PC-3 (cell line): Measurements from ENCODE around the gene RRH.

Experiments used
- EZH2phosphoT487 ChIP-seq: fragments of 300-600 bp; sonication (generic); IDR thresholded peaks from 2 replicates; pipeline ENCODE4 v1.6.1; 2018; ENCODE audit warnings: mild to moderate bottlenecking, antibody characterized with exemption, low read length, borderline replicate concordance
- TF ChIP-seq, protein P1 (sequence below): fragments of 300-600 bp; sonication (generic); conservative IDR thresholded peaks from 2 replicates; pipeline ENCODE4 v1.5.1; 2017; ENCODE audit warnings: antibody characterized with exemption, low read depth, mild to moderate bottlenecking, low read length

DNA sequence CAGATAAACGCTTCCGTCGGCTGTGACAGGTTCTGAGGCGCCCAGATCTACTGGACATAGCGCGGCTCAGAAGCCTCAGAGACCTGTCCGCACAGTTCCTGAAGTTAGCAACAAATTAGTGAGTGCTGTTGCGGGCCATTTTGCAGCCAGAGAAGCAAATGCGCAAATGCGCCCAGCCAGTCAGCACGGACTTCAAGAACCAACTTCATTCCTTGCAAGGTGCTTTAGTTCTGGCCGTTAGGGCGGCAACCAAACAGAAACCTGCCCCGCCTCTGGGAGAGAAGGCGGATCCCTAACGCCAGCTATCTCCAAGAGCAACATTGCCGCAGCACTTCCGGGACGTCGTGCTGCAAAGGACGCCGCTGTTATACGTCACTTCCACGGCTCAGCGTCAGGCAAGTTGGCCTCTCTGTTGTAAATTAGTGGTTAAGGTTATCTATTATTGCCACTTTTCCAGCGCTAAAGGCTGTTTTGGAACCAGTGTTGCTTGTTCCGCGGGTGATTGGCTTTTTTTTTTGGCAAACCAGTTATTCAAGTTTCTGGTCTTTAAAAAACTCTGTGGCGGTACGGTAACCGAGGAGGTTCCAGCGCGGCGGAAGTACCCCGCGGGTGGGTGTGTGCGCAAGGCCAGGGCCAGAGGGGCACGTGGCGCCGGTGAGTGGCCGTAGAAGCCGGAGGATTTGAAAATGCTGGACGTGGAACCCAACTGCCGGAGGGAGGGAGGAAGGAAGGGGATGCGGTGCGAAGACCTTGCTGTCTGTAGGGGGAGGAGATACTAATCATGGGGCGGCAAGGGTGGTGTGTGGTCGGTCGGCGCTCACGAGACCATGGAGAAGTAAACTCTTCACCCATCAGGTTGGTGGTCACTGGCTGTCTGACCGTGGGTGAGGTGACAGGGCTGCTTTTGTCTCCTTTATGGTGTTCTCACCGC is 12.4 kb upstream of the RRH start, which contains the start of gene GAR1:
- no peak for TF ChIP-seq EZH2phosphoT487
- TF ChIP-seq, protein P1, sequence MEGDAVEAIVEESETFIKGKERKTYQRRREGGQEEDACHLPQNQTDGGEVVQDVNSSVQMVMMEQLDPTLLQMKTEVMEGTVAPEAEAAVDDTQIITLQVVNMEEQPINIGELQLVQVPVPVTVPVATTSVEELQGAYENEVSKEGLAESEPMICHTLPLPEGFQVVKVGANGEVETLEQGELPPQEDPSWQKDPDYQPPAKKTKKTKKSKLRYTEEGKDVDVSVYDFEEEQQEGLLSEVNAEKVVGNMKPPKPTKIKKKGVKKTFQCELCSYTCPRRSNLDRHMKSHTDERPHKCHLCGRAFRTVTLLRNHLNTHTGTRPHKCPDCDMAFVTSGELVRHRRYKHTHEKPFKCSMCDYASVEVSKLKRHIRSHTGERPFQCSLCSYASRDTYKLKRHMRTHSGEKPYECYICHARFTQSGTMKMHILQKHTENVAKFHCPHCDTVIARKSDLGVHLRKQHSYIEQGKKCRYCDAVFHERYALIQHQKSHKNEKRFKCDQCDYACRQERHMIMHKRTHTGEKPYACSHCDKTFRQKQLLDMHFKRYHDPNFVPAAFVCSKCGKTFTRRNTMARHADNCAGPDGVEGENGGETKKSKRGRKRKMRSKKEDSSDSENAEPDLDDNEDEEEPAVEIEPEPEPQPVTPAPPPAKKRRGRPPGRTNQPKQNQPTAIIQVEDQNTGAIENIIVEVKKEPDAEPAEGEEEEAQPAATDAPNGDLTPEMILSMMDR, result no peak
